NCI-H2107 treated with DMSO at 0.1 percent for 48 hours (cell line): Measurements from ENCODE around the gene ARHGAP9.
A peak's percentile ranks its signal among the peaks of the same experiment; 100 is the strongest.
"Not testable (repeated sequence)": the region's sequence is repeated elsewhere in the genome, so short reads cannot be mapped to it uniquely, and the experiment has no call there.

Source experiments
- DNase-seq: peaks from one replicate; lab custom pipeline; 2025; ENCODE audit not compliant: unreplicated experiment; lab: John Stamatoyannopoulos, UW

ARHGAP9 gene

GRCh38 chr12:57459750-57460467 lies 19.8 kb downstream of the ARHGAP9 start, which contains the start of gene GLI1:
Gene GLI1, plus strand, starts transcription at chr12:57459785. Its CDS starts 3,907 bp downstream, at chr12:57463692.
- no peak for DNase-seq

DNA sequence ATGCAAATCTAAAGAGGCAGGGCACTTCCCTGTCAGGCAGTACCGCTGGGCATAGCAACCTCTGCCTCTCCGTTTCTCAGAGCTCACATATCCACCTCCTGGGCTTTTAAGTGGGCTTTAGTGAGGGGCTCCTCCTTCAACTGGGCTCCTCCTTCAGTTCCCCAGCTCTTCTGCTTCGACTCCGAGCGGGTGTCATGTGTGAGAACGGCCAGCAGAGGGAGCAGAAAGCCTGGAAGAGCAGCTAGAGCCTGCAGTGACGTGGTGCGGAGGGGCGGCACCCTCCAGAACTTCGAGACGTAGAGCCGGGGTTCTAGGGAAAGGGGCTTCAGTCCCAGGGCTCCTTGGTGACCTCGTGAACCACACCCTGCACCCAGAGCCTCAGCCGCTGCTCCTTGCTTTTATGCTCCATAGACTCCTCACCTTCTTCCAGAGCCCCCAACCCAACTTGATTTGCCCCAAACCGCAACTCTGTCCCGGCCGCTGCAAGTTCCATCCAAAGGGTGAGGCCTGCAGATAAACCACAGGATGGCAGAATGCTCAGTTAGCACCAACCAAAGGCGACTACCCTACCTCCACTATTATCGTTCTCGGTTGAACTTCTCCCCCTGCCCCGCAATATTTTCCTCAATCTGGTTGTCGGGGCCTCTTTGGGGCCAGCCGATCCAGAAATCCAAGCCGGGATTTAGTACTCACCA lies 20.5 kb downstream of the ARHGAP9 start:
- DNase-seq = peak; percentile 95

DNA sequence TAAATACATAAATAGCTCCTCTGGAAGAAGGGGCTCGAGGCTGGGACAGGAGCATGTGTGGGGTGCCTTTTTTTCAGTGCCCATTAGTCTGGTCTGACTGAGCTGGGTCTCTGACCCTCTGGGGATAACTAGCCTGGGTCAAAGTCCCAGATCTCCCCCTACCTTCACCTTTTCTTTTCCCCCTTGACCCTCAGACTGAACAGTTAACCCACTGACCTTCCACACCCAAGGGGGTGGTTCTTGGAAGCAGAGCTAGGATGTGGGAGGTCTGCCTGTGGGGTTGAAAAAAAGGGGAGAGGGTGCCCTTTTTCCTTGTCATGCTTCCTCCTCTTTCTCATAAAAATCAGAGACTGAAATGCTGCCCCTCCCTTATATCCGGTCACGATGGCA lies 21.0 kb downstream of the ARHGAP9 start:
- no peak for DNase-seq

DNA sequence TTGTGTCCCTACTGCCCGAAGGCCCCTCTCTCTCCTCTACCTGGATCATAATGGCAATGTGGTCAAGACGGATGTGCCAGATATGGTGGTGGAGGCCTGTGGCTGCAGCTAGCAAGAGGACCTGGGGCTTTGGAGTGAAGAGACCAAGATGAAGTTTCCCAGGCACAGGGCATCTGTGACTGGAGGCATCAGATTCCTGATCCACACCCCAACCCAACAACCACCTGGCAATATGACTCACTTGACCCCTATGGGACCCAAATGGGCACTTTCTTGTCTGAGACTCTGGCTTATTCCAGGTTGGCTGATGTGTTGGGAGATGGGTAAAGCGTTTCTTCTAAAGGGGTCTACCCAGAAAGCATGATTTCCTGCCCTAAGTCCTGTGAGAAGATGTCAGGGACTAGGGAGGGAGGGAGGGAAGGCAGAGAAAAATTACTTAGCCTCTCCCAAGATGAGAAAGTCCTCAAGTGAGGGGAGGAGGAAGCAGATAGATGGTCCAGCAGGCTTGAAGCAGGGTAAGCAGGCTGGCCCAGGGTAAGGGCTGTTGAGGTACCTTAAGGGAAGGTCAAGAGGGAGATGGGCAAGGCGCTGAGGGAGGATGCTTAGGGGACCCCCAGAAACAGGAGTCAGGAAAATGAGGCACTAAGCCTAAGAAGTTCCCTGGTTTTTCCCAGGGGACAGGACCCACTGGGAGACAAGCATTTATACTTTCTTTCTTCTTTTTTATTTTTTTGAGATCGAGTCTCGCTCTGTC lies 22.8 kb downstream of the ARHGAP9 start:
- DNase-seq = no peak

- peak; percentile 74 for DNase-seq
Measured at GRCh38 chr12:57456145-57456700, 23.4 kb downstream of the ARHGAP9 start.

DNA sequence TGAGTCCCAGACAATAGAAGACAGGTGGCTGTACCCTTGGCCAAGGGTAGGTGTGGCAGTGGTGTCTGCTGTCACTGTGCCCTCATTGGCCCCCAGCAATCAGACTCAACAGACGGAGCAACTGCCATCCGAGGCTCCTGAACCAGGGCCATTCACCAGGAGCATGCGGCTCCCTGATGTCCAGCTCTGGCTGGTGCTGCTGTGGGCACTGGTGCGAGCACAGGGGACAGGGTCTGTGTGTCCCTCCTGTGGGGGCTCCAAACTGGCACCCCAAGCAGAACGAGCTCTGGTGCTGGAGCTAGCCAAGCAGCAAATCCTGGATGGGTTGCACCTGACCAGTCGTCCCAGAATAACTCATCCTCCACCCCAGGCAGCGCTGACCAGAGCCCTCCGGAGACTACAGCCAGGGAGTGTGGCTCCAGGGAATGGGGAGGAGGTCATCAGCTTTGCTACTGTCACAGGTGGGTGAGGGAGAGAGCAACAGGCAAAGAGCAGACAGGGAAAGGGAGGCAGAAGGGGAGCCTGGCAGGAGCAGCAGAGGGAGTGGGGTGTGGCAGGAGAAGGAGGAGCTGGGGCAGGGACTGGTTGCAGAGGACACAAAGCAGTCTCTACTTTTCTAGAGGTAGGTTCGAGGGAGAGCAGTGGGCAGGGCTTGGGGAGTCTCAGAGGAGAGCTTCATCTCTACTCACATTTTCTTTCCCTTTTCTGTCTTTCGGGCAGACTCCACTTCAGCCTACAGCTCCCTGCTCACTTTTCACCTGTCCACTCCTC lies 24.1 kb downstream of the ARHGAP9 start:
- DNase-seq = peak; percentile 70

GRCh38 chr12:57454566-57455373 lies 24.9 kb downstream of the ARHGAP9 start, which contains the start of gene INHBE:
Gene INHBE, plus strand, starts transcription at chr12:57455307. Its CDS starts 230 bp downstream, at chr12:57455537.
- DNase-seq = peak; percentile 73

DNA sequence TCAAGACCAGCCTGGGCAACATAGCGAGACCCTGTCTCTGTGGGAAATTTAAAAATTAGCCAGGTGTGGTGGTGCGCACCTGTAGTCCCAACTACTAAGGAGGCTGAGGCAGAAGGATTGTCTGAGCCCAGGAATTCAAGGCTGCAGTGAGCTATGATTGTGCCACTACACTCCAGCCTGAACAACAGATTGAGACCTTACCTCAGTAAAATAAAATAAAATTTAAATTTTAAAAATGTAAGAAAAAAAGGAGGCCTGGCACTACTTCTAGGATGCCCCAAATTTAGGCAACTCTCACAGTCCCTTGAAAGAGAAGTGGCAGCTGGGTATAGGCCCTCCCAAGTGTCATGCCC lies 25.5 kb downstream of the ARHGAP9 start:
- DNase-seq = no peak

DNA sequence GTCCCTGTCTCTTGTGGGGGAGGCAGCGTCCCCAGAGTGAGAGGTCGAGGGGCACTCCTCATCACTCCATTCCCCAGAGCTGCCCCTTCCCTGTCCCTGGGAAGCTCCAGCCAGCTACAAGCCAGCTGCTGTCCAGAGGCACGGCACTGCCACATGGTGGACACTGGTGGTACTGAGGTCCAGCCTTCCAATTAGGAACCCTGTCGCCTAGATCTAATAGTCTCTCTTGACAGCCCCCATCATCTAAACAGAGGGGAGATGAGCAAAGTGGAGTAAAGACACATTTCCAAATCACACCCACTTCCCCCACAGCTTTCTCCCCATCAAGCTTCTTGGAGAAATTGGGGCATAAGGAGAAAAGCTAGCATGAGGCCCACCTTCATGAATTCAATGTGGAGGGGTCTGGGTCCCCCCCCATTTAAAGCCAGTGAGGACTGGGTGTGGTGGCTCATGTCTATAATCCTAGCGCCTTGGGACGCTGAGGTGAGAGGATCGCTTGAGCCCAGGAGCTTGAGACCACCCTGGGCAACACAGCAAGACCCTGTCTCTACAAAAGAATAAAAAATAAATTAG lies 26.6 kb downstream of the ARHGAP9 start:
- peak; percentile 61 for DNase-seq

DNA sequence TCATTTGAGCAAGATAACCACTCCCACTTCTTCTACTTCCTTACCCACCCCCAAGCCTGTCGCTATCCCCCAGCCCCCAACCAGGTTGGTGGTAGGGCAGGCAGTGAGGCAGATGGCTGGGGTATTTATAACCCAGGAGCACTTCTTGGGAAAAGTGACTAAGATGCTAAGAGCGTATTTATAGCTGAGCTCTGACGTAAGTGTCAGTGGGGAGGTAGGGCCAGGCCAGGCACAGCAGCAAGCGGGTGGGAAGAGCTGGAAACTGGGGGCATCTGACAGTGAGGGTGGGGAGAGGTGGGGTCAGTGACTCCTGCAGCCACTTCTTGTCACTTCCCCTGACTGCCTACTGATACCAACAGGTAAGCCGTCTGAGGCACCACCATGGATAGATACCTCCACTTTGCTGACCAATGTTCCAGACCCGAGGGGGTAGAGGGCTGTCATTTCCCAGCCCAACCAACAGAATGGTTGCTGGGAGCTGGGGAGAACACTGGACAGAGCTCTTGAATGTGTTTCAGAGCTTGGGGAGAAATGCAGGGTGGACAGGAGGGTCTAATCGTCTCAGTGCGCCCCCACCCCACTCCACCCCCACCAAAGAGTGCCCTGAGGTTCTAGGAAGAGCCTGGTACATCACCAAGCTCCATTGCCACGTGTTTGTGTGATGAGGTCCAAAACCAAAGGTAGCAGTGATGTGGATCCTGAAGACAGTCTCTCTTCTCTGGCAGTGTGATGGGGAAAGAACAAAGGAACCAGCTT lies 27.3 kb downstream of the ARHGAP9 start:
- DNase-seq = no peak

- DNase-seq = no peak
Measured at GRCh38 chr12:57451233-57451778, 28.4 kb downstream of the ARHGAP9 start.

DNA sequence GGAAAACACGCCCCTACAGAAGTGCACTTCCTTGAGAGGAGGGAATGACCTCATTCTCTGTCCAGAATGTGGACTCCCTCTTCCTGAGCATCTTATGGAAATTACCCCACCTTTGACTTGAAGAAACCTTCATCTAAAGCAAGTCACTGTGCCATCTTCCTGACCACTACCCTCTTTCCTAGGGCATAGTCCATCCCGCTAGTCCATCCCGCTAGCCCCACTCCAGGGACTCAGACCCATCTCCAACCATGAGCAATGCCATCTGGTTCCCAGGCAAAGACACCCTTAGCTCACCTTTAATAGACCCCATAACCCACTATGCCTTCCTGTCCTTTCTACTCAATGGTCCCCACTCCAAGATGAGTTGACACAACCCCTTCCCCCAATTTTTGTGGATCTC lies 29.6 kb downstream of the ARHGAP9 start:
- DNase-seq = no peak

- DNase-seq = no peak
Measured at GRCh38 chr12:57449375-57449774, 30.3 kb downstream of the ARHGAP9 start.

DNA sequence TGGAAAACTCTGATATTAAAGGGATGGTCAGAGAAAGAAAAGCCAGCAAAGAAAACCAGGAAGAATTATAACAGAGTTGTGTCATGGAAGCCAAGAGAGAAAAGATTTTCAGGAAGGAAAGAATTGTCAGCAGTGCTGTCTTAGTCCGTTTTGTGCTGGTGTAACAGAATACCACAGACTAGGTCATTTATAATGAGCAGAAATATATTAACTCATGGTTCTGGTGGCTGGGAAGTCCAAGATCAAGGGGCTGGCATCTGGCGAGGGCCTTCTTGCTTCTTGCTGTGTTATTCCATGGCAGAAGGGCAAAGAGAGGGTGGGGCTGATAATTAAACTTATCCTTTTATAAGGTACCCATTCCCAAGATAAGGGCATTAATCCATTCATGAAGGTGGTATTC lies 31.0 kb downstream of the ARHGAP9 start:
- no peak for DNase-seq

- DNase-seq = no peak
Measured at GRCh38 chr12:57446292-57446960, 33.2 kb downstream of the ARHGAP9 start.

DNA sequence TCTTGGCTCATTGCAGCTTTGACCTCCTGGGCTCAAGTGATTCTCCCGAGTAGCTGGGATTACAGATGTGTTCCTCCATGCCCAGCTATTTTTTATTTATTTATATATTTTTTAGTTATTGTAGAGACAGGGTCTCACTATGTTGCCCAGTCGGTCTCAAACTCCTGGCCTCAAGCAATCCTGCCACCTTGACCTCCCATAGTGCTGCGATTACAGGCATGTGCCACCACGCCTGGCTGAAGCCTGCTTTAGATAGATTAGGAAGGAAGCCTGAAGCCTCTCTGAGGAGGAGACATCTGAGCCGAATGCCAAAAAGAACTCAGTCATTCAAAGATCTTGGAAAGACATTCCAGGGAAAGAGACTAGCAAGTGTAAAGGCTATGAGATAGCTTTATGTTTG lies 34.9 kb downstream of the ARHGAP9 start:
- DNase-seq = no peak

DNA sequence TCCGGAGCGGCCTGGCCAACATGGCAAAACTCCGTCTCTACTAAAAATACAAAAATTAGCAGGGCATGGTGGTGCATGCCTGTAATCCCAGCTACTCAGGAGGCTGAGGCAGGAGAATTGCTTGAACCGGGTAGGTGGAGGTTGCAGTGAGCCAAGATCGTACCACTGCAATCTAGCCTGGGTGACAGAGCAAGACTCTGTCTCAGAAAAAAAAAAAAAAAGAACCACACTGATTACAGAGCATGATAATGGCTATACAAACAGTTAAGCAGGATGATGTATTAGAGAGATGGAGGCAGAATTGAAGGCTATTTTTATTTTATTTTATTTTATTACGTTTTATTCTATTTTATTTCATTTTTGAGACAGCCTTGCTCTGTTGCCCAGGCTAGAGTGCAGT lies 35.3 kb downstream of the ARHGAP9 start:
- DNase-seq = not testable (repeated sequence)

GRCh38 chr12:57441846-57442427 lies 37.7 kb downstream of the ARHGAP9 start:
- DNase-seq = no peak
